Endothelial cell of umbilical vein (primary cell): ENCODE data around the gene TSSK6. TPM values are rescaled to one million over a fixed set of nuclear protein-coding genes. Genes with fewer than 3 reads are reported as not detected.

Experiments used
- BruUV-seq: library from RNA; stranded (reverse); fragments of 400-500 nt; replicated peaks from 2 replicates; lab custom pipeline; 2021; lab: Mats Ljungman, UMichigan
- CTCF ChIA-PET: fragments of 300-600, 350-600 bp; sonication (Branson Sonifier 250); formaldehyde crosslinking; loops from one replicate; lab custom pipeline; 2021; ENCODE audit warnings: antibody characterized with exemption, inconsistent platforms; lab: Charles Lee
- POLR2A ChIA-PET: fragments of 300-600, 350-600 bp; sonication (Branson Sonifier 250); formaldehyde crosslinking; loops from one replicate; lab custom pipeline; 2021; ENCODE audit warnings: antibody characterized with exemption, inconsistent platforms; lab: Charles Lee
- DNase-seq: peaks from one replicate; pipeline ENCODE4 v3.0.0-alpha.2; 2011; ENCODE audit warnings: low read depth, low spot score
- FAIRE-seq: peaks from 2 replicates; lab custom pipeline; 2011; peaks lifted over from hg19 to GRCh38; lab: Jason Lieb, UNC
- H2AFZ ChIP-seq: 2 replicates; pipeline ENCODE4 v1.6.0; 2012; ENCODE audit warnings: low read depth, low read length, control low read depth, inconsistent platforms
- H3K27ac ChIP-seq: 2 replicates; pipeline ENCODE4 v1.5.1; 2011; ENCODE audit warnings: low read depth, mild to moderate bottlenecking, control low read depth, low read length, moderate library complexity; ENCODE audit not compliant: insufficient read depth
- H3K27me3 ChIP-seq, 2 experiments: 2 replicates each; pipeline versions ENCODE4 v1.6.0 to v1.6.1; 2011; ENCODE audit warnings: low read length in 2 of 2, mixed read lengths in 1 of 2; ENCODE audit not compliant: control insufficient read depth in 2 of 2, insufficient read depth in 2 of 2
- H3K36me3 ChIP-seq, 2 experiments: 2 replicates in 1 of 2; 3 replicates in 1 of 2; pipeline ENCODE4 v1.5.1; 2011; ENCODE audit warnings: low read length in 2 of 2, mild to moderate bottlenecking in 1 of 2, moderate library complexity in 1 of 2; ENCODE audit not compliant: control insufficient read depth in 2 of 2, insufficient read depth in 2 of 2; ENCODE audit errors: extremely low read depth in 1 of 2
- H3K4me1 ChIP-seq: 3 replicates; pipeline ENCODE4 v1.5.1; 2011; ENCODE audit warnings: mild to moderate bottlenecking, low read length; ENCODE audit not compliant: control insufficient read depth, insufficient read depth; ENCODE audit errors: extremely low read depth
- H3K4me2 ChIP-seq: 2 replicates; pipeline ENCODE4 v1.6.1; 2011; ENCODE audit warnings: low read length, control low read depth, mixed read lengths; ENCODE audit not compliant: insufficient read depth
- H3K4me3 ChIP-seq, 3 experiments: fragments of 200-600 bp in 1 of 3; sonication (generic), shearing (Covaris generic) in 1 of 3; replicated peaks in 1 of 3; 2 replicates each; pipeline ENCODE4 v1.5.1; 2011 to 2016; ENCODE audit warnings: control low read depth in 3 of 3, low read length in 3 of 3, mild to moderate bottlenecking in 2 of 3, inconsistent platforms in 1 of 3, low read depth in 1 of 3, moderate library complexity in 1 of 3; ENCODE audit not compliant: insufficient read depth in 1 of 3
- H3K79me2 ChIP-seq: 2 replicates; pipeline ENCODE4 v1.6.0; 2012; ENCODE audit warnings: low read length, inconsistent platforms; ENCODE audit not compliant: control insufficient read depth, insufficient read depth
- H3K9ac ChIP-seq: replicated peaks from 2 replicates; pipeline ENCODE3; 2011; ENCODE audit warnings: low read length, control low read depth; ENCODE audit not compliant: insufficient read depth; ENCODE audit errors: extremely low read depth
- H3K9me1 ChIP-seq: replicated peaks from 3 replicates; pipeline ENCODE4 v1.6.0; 2011; ENCODE audit warnings: mild to moderate bottlenecking, low read length; ENCODE audit not compliant: control insufficient read depth, insufficient read depth; ENCODE audit errors: extremely low read depth
- H3K9me3 ChIP-seq: replicated peaks from 2 replicates; pipeline ENCODE4 v1.5.1; 2012; ENCODE audit warnings: low read length, inconsistent platforms; ENCODE audit not compliant: control insufficient read depth, insufficient read depth
- H4K20me1 ChIP-seq: replicated peaks from 2 replicates; pipeline ENCODE3; 2011; ENCODE audit warnings: mild to moderate bottlenecking, low read length; ENCODE audit not compliant: control insufficient read depth, insufficient read depth; ENCODE audit errors: extremely low read depth
- CTCF ChIP-seq, 2 donors: IDR thresholded peaks; 1 replicate in 1 of 2; 2 replicates in 1 of 2; pipeline ENCODE4 v1.5.1; 2011; ENCODE audit warnings: low read length in 2 of 2, mild to moderate bottlenecking in 2 of 2, moderate library complexity in 2 of 2, control low read depth in 1 of 2, inconsistent platforms in 1 of 2, low read depth in 1 of 2; ENCODE audit not compliant: insufficient read depth in 1 of 2; ENCODE audit errors: extremely low read depth in 1 of 2
- EZH2 ChIP-seq: IDR thresholded peaks from 2 replicates; pipeline ENCODE4 v1.6.1; 2012; ENCODE audit warnings: borderline replicate concordance, low read depth, mild to moderate bottlenecking, moderate library complexity, low read length, inconsistent platforms; ENCODE audit not compliant: severe bottlenecking
- FOS ChIP-seq: IDR thresholded peaks from 2 replicates; pipeline ENCODE4 v1.6.1; 2011; ENCODE audit warnings: mild to moderate bottlenecking, low read length, moderate library complexity, borderline replicate concordance; ENCODE audit not compliant: insufficient read depth
- GATA2 ChIP-seq: IDR thresholded peaks from 2 replicates; pipeline ENCODE4 v1.7.0; 2011; ENCODE audit warnings: low read depth, mild to moderate bottlenecking, moderate library complexity, mixed read lengths, low read length; ENCODE audit not compliant: insufficient read length, insufficient read depth
- JUN ChIP-seq: IDR thresholded peaks from 2 replicates; pipeline ENCODE4 v1.6.1; 2011; ENCODE audit warnings: borderline replicate concordance, low read depth; ENCODE audit not compliant: insufficient read length, insufficient read depth
- MYC ChIP-seq: IDR thresholded peaks from one replicate; pipeline ENCODE4 v1.6.1; 2011; ENCODE audit warnings: mild to moderate bottlenecking, low read depth, low read length
- POLR2A ChIP-seq: IDR thresholded peaks from 2 replicates; pipeline ENCODE4 v1.6.1; 2012; ENCODE audit warnings: low read depth, mild to moderate bottlenecking, control low read depth, low read length
- POLR2AphosphoS5 ChIP-seq: IDR thresholded peaks from 2 replicates; pipeline ENCODE4 v1.6.1; 2012; ENCODE audit warnings: low read depth, mild to moderate bottlenecking, control low read depth, low read length, moderate library complexity; ENCODE audit not compliant: insufficient read depth
- dilution Hi-C: fragments of 300-500 bp; cut with MboI; formaldehyde crosslinking; loops from one replicate; pipeline ENCODE4 v1.15.0; 2019; ENCODE audit warnings: low sequenced_read_pairs; ENCODE audit not compliant: extremely low pct_ligation_motif_present
- intact Hi-C: fragments of 100-400 bp; cut with micrococcal nuclease; formaldehyde crosslinking; loops from one replicate; pipeline ENCODE4 v1.10.0; 2022
- polyA plus RNA-seq, 4 experiments: library from polyadenylated mRNA; depleted of rRNA in 3 of 4; stranded (reverse) in 3 of 4; unstranded in 1 of 4; fragments of >200 nt; gene quantifications; 2 replicates each; pipeline versions ENCODE4 v1.2.1 to v1.2.3, GENCODE V29; 2011 to 2012; ENCODE audit warnings: missing spikeins in 1 of 4
- total RNA-seq: library from RNA; stranded (reverse); gene quantifications from 2 replicates; pipeline ENCODE4 v1.2.3, GENCODE V29; 2021
- TF ChIP-seq, protein P1 (sequence below): IDR thresholded peaks from 2 replicates; pipeline ENCODE4 v1.6.1; 2011; ENCODE audit not compliant: insufficient read depth, insufficient read length

The TSSK6 gene
- total and polyA plus RNA-seq, 2 donors (not counting 3 experiments of a cell fraction or from before 2014, with no cell fraction given) = 0.76 to 0.82 TPM

- H4K20me1 ChIP-seq = no peaks in the 10 kb centered on the region
- H3K27ac ChIP-seq = no peak overlapping the region
- BruUV-seq = no TSS peak
- FAIRE-seq (no peak), DNase-seq (no peak)
- H3K9me1 ChIP-seq = no peaks in the 10 kb centered on the region
- ChIA-PET CTCF (interaction anchor here (0.6 to 3.2 kb wide), 12 partner anchors 8 to 78 kb away, joined by 3 to 44 read pairs (median 4); partner anchors contain the start of genes CILP2 and YJEFN3), POLR2A (interaction anchor here (0.6 kb wide), 1 partner anchor 1108 kb away, joined by 8 read pairs; the partner anchor contains the start of gene ZNF626)
- dilution Hi-C loops = no loop called here
- intact Hi-C loops = loop anchor here (5.0 kb wide), 1 partner anchor 90 kb away; the partner anchor contains the start of gene GMIP
- H2AFZ ChIP-seq = no peak overlapping the region
- no peak overlapping the region for H3K4me3 ChIP-seq
- H3K36me3 ChIP-seq = no peaks in the 10 kb centered on the region
- no peak overlapping the region for H3K4me2 ChIP-seq
- H3K4me1 ChIP-seq = no peaks in the 10 kb centered on the region
- TF ChIP-seq MYC (no peak), CTCF (IDR thresholded peaks at IDR 0.05; ENCODE audit: extremely low read depth in 1 of 2, insufficient read depth in 1 of 2, low read depth in 1 of 2, low read length in 2 of 2) (peak; percentile 44 to 72), GATA2 (no peak)
- no peak overlapping the region for H3K9ac ChIP-seq
- H3K9me3 ChIP-seq = no peaks in the 10 kb centered on the region
- no peaks in the 10 kb centered on the region for H3K79me2 ChIP-seq
- no peaks in the 10 kb centered on the region for H3K27me3 ChIP-seq
Observed at GRCh38 chr19:19552798-19553197, 37.5 kb upstream of the TSSK6 start.

- POLR2A ChIA-PET = no interaction called here
Observed at GRCh38 chr19:19551853-19552192, 36.5 kb upstream of the TSSK6 start.

More at GRCh38 chr19:19551853-19552192, 36.5 kb upstream of the TSSK6 start:
- intact Hi-C loops = loop anchor here (5.0 kb wide), 1 partner anchor 90 kb away; the partner anchor contains the start of gene GMIP
- dilution Hi-C loops = no loop called here
- Histone ChIP-seq H2AFZ (no peak overlapping the region), H3K27me3 (no peaks in the 10 kb centered on the region), H3K4me2 (no peak overlapping the region), H3K4me1 (no peaks in the 10 kb centered on the region), H3K9ac (no peak overlapping the region), H3K9me3 (no peaks in the 10 kb centered on the region), H3K4me3 (no peak overlapping the region), H4K20me1 (no peaks in the 10 kb centered on the region), H3K79me2 (no peaks in the 10 kb centered on the region), H3K36me3 (no peaks in the 10 kb centered on the region), H3K27ac (no peak overlapping the region), H3K9me1 (no peaks in the 10 kb centered on the region)
- CTCF ChIA-PET = interaction anchor here (1.1 to 3.2 kb wide), 4 partner anchors 11 to 79 kb away, joined by 3 to 44 read pairs (median 4); partner anchors contain the start of gene YJEFN3
- no TSS peak for BruUV-seq
- no peak for FAIRE-seq
- DNase-seq = no peak
- no peak for TF ChIP-seq GATA2
- no peak for TF ChIP-seq FOS
- TF ChIP-seq JUN = no peak
- TF ChIP-seq POLR2A = no peak
- TF ChIP-seq MYC = no peak
- TF ChIP-seq, protein P1, sequence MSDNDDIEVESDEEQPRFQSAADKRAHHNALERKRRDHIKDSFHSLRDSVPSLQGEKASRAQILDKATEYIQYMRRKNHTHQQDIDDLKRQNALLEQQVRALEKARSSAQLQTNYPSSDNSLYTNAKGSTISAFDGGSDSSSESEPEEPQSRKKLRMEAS = no peak
- no peak for TF ChIP-seq POLR2AphosphoS5
- TF ChIP-seq CTCF (IDR thresholded peaks at IDR 0.05; ENCODE audit: extremely low read depth in 1 of 2, insufficient read depth in 1 of 2, low read depth in 1 of 2, low read length in 2 of 2) = no peak
- TF ChIP-seq EZH2 = no peak
